Pancreas (tissue), 10 donors: ENCODE data around the gene RAC2. TPM values are rescaled to one million over a fixed set of nuclear protein-coding genes. Genes with fewer than 3 reads are reported as not detected.

Experiments used
- ATAC-seq, 4 donors: fragments of 200-7000 bp; cut with Tn5 transposase; one replicate each; pipeline versions ENCODE4 v1.8.0 to v1.9.1; 2020; ENCODE audit warnings: mild to moderate bottlenecking in 4 of 4, moderate library complexity in 4 of 4
- DNase-seq, 6 donors: peaks; one replicate each; pipeline ENCODE4 v3.0.0-alpha.2; 2020
- FAIRE-seq: peaks from 2 replicates; lab custom pipeline; 2012; peaks lifted over from hg19 to GRCh38; lab: Jason Lieb, UNC
- H3K27ac ChIP-seq, 4 donors: fragments of 200-600 bp; sonication (generic); 1 replicate in 3 of 4; 2 replicates in 1 of 4; pipeline versions ENCODE4 v1.5.0 to v1.8.0; 2020
- H3K27me3 ChIP-seq, 4 donors: fragments of 200-600 bp; one replicate each; pipeline ENCODE4 v1.8.0; 2021
- H3K36me3 ChIP-seq, 3 donors: fragments of 200-600 bp; sonication (generic) in 1 of 3; one replicate each; pipeline versions ENCODE4 v1.5.0 to v1.8.0; 2020 to 2021
- H3K4me1 ChIP-seq, 3 donors: fragments of 200-600 bp; one replicate each; pipeline ENCODE4 v1.8.0; 2021
- H3K4me3 ChIP-seq, 4 donors: fragments of 200-600 bp; sonication (generic) in 2 of 4; one replicate each; pipeline versions ENCODE4 v1.5.0 to v1.8.0; 2020 to 2021
- H3K9me3 ChIP-seq, 4 donors: fragments of 200-600 bp; one replicate each; pipeline ENCODE4 v1.8.0; 2021
- WGBS, 2 donors: extraction: QIAGEN DNeasy Blood & Tissue Kit; methylation state at CpG; one replicate each; pipeline ENCODE4 v1.1.7; 2013; 5-methylcytosine and 5-hydroxymethylcytosine counted together
- intact Hi-C, 3 donors: fragments of 100-400 bp; cut with DNase I; formaldehyde crosslinking; loops; one replicate each; pipeline versions ENCODE4 v1.11.1 to v1.14.2; 2022
- polyA plus RNA-seq, 2 donors: library from polyadenylated mRNA; stranded (reverse); fragments of 200-250 nt; gene quantifications; one replicate each; pipeline ENCODE4 v1.2.3, GENCODE V29; 2013
- total RNA-seq, 6 donors: library from RNA; stranded (reverse); fragmentation: NEBNext Ultra II Directional in 4 of 6; extraction: Animal tissue kit (Norgen Biotek cat#: 25700) in 4 of 6; gene quantifications; one replicate each; pipeline versions ENCODE4 v1.2.1 to v1.2.4, GENCODE V29; 2021 to 2023
- TF ChIP-seq, protein P1 (sequence below), 4 donors: fragments of 200-600 bp; sonication (generic) in 3 of 4; IDR thresholded peaks; one replicate each; pipeline versions ENCODE4 v1.5.0 to v1.8.0; 2021; ENCODE audit warnings: antibody characterized with exemption in 4 of 4
- donor health status: healthy with polysubstance abuse.
- donor health status: DM: no; HTN: no; CAD: no; lungs with moderate emphysema.
- donor health status: DM: no; HTN: no; CAD: no.
- donor health status: control.
- donor health status: control.
- donor health status: Bipolar disorder and iron deficiency.
- donor health status: DM: yes; HTN: yes; CAD: no.
- donor health status: DM: no; HTN: no; CAD: no.
- donor health status: DM: no; HTN: no; CAD: no.
- donor health status: DM: yes; HTN: yes; CAD: no.

RAC2 gene
- total and polyA plus RNA-seq, 8 donors, result 0.91 to 12.8 (median 3.0) TPM

DNA sequence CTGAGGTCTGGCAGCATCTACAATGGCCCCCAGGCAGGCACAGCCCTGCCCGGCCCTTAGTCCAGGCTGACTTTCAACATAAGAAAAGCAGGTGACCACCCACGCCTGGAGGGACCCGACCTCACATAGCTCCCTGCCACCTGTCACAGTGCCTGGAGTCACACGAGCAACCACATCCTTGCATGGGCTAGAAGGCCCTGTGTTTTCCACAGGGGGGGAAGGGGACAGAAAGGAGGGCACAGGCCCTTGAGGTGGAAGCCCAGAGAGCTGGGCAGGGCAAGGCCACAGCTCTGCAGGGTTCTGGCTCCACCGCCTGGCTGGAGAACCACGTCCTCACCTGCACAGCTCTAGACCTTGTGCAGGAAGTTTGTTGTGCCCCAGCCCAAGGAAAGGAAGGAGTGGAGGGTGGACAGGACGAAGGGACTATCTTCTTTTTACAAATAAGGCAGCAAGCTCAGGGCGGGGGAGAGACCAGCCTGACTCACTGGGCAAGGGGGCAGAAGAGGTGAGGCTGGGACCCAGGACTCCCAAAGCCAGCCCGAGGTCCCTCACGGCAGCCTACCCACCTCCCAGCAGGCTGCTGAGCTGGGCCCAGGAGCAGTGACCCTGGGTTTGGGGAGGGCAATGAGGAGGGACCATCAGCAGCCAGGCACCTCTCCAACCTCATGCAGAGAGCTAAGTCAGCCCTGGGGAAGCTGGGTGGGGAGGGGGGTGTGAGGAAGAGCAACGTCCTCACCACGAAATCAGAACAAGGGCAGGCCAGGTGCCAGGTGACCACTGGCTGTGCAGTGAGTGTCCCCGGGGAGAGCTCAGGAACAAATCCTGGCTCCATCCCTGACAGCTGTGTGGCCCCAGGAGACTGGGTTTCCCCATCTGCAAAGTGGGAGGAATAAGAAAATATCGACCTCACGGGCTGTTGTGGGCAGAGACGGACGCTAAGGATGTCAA is 60.4 kb downstream of the RAC2 start:
- no peak for ATAC-seq
- no peak for FAIRE-seq
- peak in 2 of 6 donors; percentile 45 to 46 for DNase-seq
- Histone ChIP-seq H3K27ac (no peak overlapping the region), H3K9me3 (no peaks in the 10 kb centered on the region), H3K4me1 (peaks cover 0 to 5% (median 0%) of the 10 kb centered on the region in 3 donors), H3K36me3 (no peaks in the 10 kb centered on the region), H3K4me3 (no peak overlapping the region), H3K27me3 (no peaks in the 10 kb centered on the region)
- intact Hi-C loops, result no loop called here
- TF ChIP-seq, protein P1, sequence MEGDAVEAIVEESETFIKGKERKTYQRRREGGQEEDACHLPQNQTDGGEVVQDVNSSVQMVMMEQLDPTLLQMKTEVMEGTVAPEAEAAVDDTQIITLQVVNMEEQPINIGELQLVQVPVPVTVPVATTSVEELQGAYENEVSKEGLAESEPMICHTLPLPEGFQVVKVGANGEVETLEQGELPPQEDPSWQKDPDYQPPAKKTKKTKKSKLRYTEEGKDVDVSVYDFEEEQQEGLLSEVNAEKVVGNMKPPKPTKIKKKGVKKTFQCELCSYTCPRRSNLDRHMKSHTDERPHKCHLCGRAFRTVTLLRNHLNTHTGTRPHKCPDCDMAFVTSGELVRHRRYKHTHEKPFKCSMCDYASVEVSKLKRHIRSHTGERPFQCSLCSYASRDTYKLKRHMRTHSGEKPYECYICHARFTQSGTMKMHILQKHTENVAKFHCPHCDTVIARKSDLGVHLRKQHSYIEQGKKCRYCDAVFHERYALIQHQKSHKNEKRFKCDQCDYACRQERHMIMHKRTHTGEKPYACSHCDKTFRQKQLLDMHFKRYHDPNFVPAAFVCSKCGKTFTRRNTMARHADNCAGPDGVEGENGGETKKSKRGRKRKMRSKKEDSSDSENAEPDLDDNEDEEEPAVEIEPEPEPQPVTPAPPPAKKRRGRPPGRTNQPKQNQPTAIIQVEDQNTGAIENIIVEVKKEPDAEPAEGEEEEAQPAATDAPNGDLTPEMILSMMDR (IDR thresholded peaks at IDR 0.05), result no peak
- 71 to 81% methylated on average over 17 of the region's 17 CpGs for WGBS, 2 donors

DNA sequence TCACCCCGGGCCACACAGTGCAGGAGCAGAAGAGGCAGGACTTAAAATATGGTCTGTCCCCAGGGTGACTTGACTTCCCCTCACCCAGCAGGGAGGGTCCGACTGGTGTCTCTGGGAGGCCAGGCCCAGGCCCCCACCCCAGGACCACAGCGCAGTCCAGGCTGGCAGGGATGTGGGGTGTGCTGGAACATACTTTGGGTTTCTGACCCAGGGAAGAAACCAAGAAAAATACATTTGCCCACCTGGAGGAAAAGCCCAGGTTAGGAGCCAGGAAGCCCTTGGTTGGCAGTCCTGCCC is 61.2 kb downstream of the RAC2 start:
- H3K4me1 ChIP-seq, result peaks cover 0 to 11% (median 0%) of the 10 kb centered on the region in 3 donors
- intact Hi-C loops, result no loop called here
- WGBS, 2 donors, result 79 to 90% methylated on average over 3 of the region's 3 CpGs
- H3K27me3 ChIP-seq, result no peaks in the 10 kb centered on the region
- DNase-seq, result peak in 2 of 6 donors; percentile 25 to 30
- ATAC-seq, result no peak
- TF ChIP-seq, protein P1 (IDR thresholded peaks at IDR 0.05), result no peak
- no peaks in the 10 kb centered on the region for H3K36me3 ChIP-seq
- no peak overlapping the region for H3K27ac ChIP-seq
- H3K9me3 ChIP-seq, result no peaks in the 10 kb centered on the region
- FAIRE-seq, result no peak
- H3K4me3 ChIP-seq, result no peak overlapping the region

DNA sequence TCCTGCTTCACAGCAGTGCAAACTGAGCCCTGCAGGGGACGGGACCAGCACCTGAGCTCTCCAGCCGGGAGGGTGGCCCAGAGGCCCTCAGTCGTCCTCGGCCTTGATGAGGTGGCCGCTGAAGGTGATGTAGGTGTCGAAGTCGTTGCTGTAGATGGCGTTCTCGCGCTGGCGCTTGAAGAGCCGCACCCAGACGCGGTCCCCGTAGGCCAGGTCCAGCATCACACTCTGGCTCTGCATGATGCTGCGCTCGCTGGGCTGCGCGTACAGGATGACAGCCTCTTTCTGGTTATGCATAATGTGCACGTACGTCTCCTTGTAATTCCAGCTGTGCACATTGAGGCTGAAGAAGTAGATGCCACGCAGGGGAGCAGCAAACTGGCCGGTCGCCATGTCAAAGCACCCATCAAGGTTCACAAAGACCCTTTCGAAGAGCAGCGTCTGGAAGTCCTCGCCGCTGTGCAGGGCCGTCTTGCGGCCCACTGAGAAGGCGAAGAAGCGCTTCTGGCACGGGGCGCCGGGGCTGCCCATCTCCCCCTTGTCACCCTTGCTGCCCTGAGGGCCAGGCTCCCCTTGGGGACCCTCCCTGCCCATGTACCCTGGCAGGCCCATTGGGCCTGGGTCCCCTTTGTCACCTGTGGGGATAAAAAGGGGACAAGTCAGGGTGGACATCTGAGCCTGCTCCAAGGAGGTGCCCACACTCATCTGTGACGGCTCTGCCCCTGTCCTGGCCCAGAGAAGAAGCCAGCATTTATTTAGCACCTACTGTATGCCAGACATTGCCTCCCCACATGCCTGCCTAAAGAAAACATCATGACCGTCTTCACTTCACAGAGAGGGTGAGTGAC is 61.7 kb downstream of the RAC2 start:
- Histone ChIP-seq H3K4me1 (peaks cover 0 to 9% (median 0%) of the 10 kb centered on the region in 3 donors), H3K36me3 (no peaks in the 10 kb centered on the region), H3K4me3 (no peak overlapping the region), H3K9me3 (no peaks in the 10 kb centered on the region), H3K27ac (no peak overlapping the region), H3K27me3 (no peaks in the 10 kb centered on the region)
- TF ChIP-seq, protein P1 (IDR thresholded peaks at IDR 0.05), result no peak
- intact Hi-C loops, result no loop called here
- no peak for FAIRE-seq
- no peak for ATAC-seq
- WGBS, 2 donors, result 77 to 89% methylated on average over 37 of the region's 37 CpGs
- DNase-seq, result peak in 2 of 6 donors; percentile 35 to 46

DNA sequence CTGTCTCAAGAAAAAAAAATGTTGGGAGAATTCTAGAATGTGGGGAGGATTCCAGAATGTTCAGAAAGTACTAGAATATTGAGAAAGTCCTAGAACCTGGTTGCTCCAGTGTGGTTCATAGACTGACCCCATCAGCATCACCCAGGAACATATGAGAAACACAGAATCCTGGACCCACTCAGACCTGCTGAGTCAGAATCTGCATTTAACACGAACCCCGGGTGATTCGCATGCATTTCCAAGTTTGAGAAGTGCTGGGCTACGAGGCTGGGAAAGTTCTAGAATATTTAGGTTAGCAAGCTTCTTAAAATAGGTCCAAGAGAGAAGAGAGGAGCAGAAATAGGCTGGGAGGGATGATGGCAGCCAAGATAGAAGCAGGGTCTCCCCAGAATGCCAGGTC is 62.4 kb downstream of the RAC2 start:
- WGBS, 2 donors, result 76 to 80% methylated on average over 4 of the region's 4 CpGs
- H3K4me1 ChIP-seq, result peaks cover 0 to 8% (median 0%) of the 10 kb centered on the region in 3 donors
- DNase-seq (no peak), ATAC-seq (no peak), FAIRE-seq (no peak)
- TF ChIP-seq, protein P1 (IDR thresholded peaks at IDR 0.05), result no peak
- intact Hi-C loops, result no loop called here
- H3K4me3 ChIP-seq, result no peak overlapping the region
- H3K27ac ChIP-seq, result no peak overlapping the region
- no peaks in the 10 kb centered on the region for H3K36me3 ChIP-seq
- no peaks in the 10 kb centered on the region for H3K9me3 ChIP-seq
- no peaks in the 10 kb centered on the region for H3K27me3 ChIP-seq
